IMR-90 (cell line): Measurements from ENCODE around the gene KDM3A. TPM values are rescaled to one million over a fixed set of nuclear protein-coding genes. Genes with fewer than 3 reads are reported as not detected.
A peak's percentile ranks its signal among the peaks of the same experiment; 100 is the strongest.

Source experiments
- ATAC-seq: fragments of 200-7000 bp; cut with Tn5 transposase; 2 replicates; pipeline ENCODE4 v1.9.1; 2020; ENCODE audit warnings: low read depth, mild to moderate bottlenecking, moderate library complexity
- BruUV-seq: library from RNA; stranded (reverse); fragments of 400-500 nt; replicated peaks from 2 replicates; lab custom pipeline; 2021; lab: Mats Ljungman, UMichigan
- CTCF ChIA-PET: fragments of 300-600 bp; formaldehyde crosslinking; extraction: SDS; loops from one replicate; lab custom pipeline; 2021; ENCODE audit warnings: antibody characterized with exemption; lab: Yijun Ruan, JAX
- POLR2A ChIA-PET: fragments of 300-600 bp; sonication (Branson Sonifier 250); formaldehyde crosslinking; loops from one replicate; lab custom pipeline; 2022; ENCODE audit warnings: antibody characterized with exemption; ENCODE audit not compliant: unreplicated experiment; lab: Charles Lee
- DNase-seq: peaks from one replicate; pipeline ENCODE4 v3.0.0; 2013
- H2AFZ ChIP-seq: replicated peaks from 2 replicates; pipeline ENCODE3; 2013; ENCODE audit warnings: low read length, mild to moderate bottlenecking; ENCODE audit not compliant: poor library complexity
- H2AK5ac ChIP-seq: 2 replicates; pipeline ENCODE4 v1.6.1; 2013; ENCODE audit warnings: low read depth, low read length, inconsistent platforms
- H2AK9ac ChIP-seq: replicated peaks from 2 replicates; pipeline ENCODE3; 2013; ENCODE audit warnings: mild to moderate bottlenecking, low read depth, low read length, moderate library complexity; ENCODE audit not compliant: poor library complexity
- H2BK120ac ChIP-seq: 2 replicates; pipeline ENCODE4 v1.6.1; 2013; ENCODE audit warnings: low read depth, low read length, inconsistent platforms
- H2BK15ac ChIP-seq: 3 replicates; pipeline ENCODE4 v1.6.1; 2013; ENCODE audit warnings: low read depth, low read length, inconsistent platforms
- H2BK20ac ChIP-seq: 2 replicates; pipeline ENCODE4 v1.6.1; 2013; ENCODE audit warnings: low read depth, mild to moderate bottlenecking, inconsistent platforms, low read length, moderate library complexity
- H2BK5ac ChIP-seq: 2 replicates; pipeline ENCODE4 v1.6.1; 2013; ENCODE audit warnings: mild to moderate bottlenecking, low read depth, low read length, inconsistent platforms; ENCODE audit not compliant: poor library complexity, severe bottlenecking
- H3K14ac ChIP-seq: replicated peaks from 2 replicates; pipeline ENCODE4 v1.6.1; 2013; ENCODE audit warnings: low read depth, low read length, inconsistent platforms
- H3K18ac ChIP-seq: 2 replicates; pipeline ENCODE4 v1.6.1; 2013; ENCODE audit warnings: low read depth, low read length, control low read depth
- H3K23ac ChIP-seq: 2 replicates; pipeline ENCODE4 v1.6.1; 2013; ENCODE audit warnings: low read depth, low read length, inconsistent platforms
- H3K27ac ChIP-seq: 2 replicates; pipeline ENCODE4 v1.5.1; 2013; ENCODE audit warnings: mild to moderate bottlenecking, control low read depth, low read length; ENCODE audit not compliant: insufficient read depth
- H3K27me3 ChIP-seq: 2 replicates; pipeline ENCODE4 v1.6.1; 2013; ENCODE audit warnings: low read length; ENCODE audit not compliant: control insufficient read depth, insufficient read depth
- H3K36me3 ChIP-seq: 2 replicates; pipeline ENCODE4 v1.6.1; 2013; ENCODE audit warnings: low read length, mixed read lengths; ENCODE audit not compliant: control insufficient read depth, insufficient read depth
- H3K4ac ChIP-seq: 2 replicates; pipeline ENCODE4 v1.6.1; 2013; ENCODE audit warnings: low read depth, low read length, inconsistent platforms
- H3K4me1 ChIP-seq: 2 replicates; pipeline ENCODE4 v1.6.1; 2013; ENCODE audit warnings: low read length, mixed read lengths; ENCODE audit not compliant: control insufficient read depth, insufficient read depth
- H3K4me2 ChIP-seq: 2 replicates; pipeline ENCODE4 v1.6.1; 2013; ENCODE audit warnings: low read depth, mild to moderate bottlenecking, control low read depth, low read length, moderate library complexity
- H3K4me3 ChIP-seq: 2 replicates; pipeline ENCODE4 v1.5.1; 2013; ENCODE audit warnings: low read depth, mild to moderate bottlenecking, control low read depth, low read length, moderate library complexity; ENCODE audit not compliant: insufficient read depth
- H3K56ac ChIP-seq: 2 replicates; pipeline ENCODE4 v1.6.1; 2013; ENCODE audit warnings: low read length, inconsistent platforms; ENCODE audit not compliant: insufficient read depth; ENCODE audit errors: extremely low read depth
- H3K79me1 ChIP-seq, 2 experiments: 2 replicates each; pipeline ENCODE4 v1.6.1; 2013; ENCODE audit warnings: low read length in 2 of 2, inconsistent platforms in 1 of 2, low read depth in 1 of 2
- H3K9ac ChIP-seq: 2 replicates; pipeline ENCODE4 v1.6.1; 2013; ENCODE audit warnings: low read depth, low read length, control low read depth
- H3K9me1 ChIP-seq: 2 replicates; pipeline ENCODE4 v1.6.1; 2013; ENCODE audit warnings: low read length, inconsistent platforms; ENCODE audit not compliant: insufficient read depth
- H3K9me3 ChIP-seq: 2 replicates; pipeline ENCODE4 v1.6.1; 2013; ENCODE audit warnings: low read length; ENCODE audit not compliant: control insufficient read depth, insufficient read depth
- H4K20me1 ChIP-seq: 2 replicates; pipeline ENCODE4 v1.6.1; 2013; ENCODE audit warnings: low read length, inconsistent platforms; ENCODE audit not compliant: insufficient read depth
- H4K5ac ChIP-seq: 2 replicates; pipeline ENCODE4 v1.6.1; 2013; ENCODE audit warnings: mild to moderate bottlenecking, low read depth, low read length, control low read depth
- H4K8ac ChIP-seq, 2 experiments: 2 replicates each; pipeline ENCODE4 v1.6.1; 2013; ENCODE audit warnings: low read depth in 2 of 2, low read length in 2 of 2, control low read depth in 1 of 2, inconsistent platforms in 1 of 2
- H4K91ac ChIP-seq: 2 replicates; pipeline ENCODE4 v1.6.1; 2013; ENCODE audit warnings: low read depth, low read length, inconsistent platforms; ENCODE audit not compliant: insufficient read depth
- BHLHE40 ChIP-seq: fragments of 150-350 bp; IDR thresholded peaks from 2 replicates; pipeline ENCODE4 v1.6.1; 2016; ENCODE audit warnings: mild to moderate bottlenecking, low read depth, low read length
- CEBPB ChIP-seq: IDR thresholded peaks from 2 replicates; pipeline ENCODE4 v1.6.1; 2012; ENCODE audit warnings: low read depth, low read length, improper control_type of control experiment
- CHD1 ChIP-seq: IDR thresholded peaks from 2 replicates; pipeline ENCODE4 v1.6.1; 2012; ENCODE audit warnings: low read depth, low read length, improper control_type of control experiment
- CTCF ChIP-seq: conservative IDR thresholded peaks from 2 replicates; pipeline ENCODE4 v1.5.1; 2012; ENCODE audit warnings: mild to moderate bottlenecking, low read depth, low read length, improper control_type of control experiment
- MAFK ChIP-seq: IDR thresholded peaks from 2 replicates; pipeline ENCODE4 v1.6.1; 2012; ENCODE audit warnings: low read depth, low read length, improper control_type of control experiment
- MAZ ChIP-seq: IDR thresholded peaks from 2 replicates; pipeline ENCODE4 v1.6.1; 2012; ENCODE audit warnings: low read depth, mild to moderate bottlenecking, low read length, improper control_type of control experiment, moderate library complexity, borderline replicate concordance
- MXI1 ChIP-seq: IDR thresholded peaks from 2 replicates; pipeline ENCODE4 v1.6.1; 2012; ENCODE audit warnings: low read depth, mild to moderate bottlenecking, low read length, moderate library complexity, borderline replicate concordance
- NFE2L2 ChIP-seq: fragments of 150-350 bp; IDR thresholded peaks from 2 replicates; pipeline ENCODE4 v1.6.1; 2016; ENCODE audit warnings: low read depth, mild to moderate bottlenecking, low read length
- POLR2A ChIP-seq: IDR thresholded peaks from 2 replicates; pipeline ENCODE4 v1.6.1; 2012; ENCODE audit warnings: mild to moderate bottlenecking, low read depth, low read length
- RAD21 ChIP-seq: IDR thresholded peaks from 2 replicates; pipeline ENCODE4 v1.6.1; 2012; ENCODE audit warnings: low read length, improper control_type of control experiment
- RCOR1 ChIP-seq: IDR thresholded peaks from 2 replicates; pipeline ENCODE4 v1.6.1; 2012; ENCODE audit warnings: mild to moderate bottlenecking, low read length, improper control_type of control experiment; ENCODE audit not compliant: insufficient replicate concordance
- RFX5 ChIP-seq: IDR thresholded peaks from 2 replicates; pipeline ENCODE4 v1.8.0; 2012; ENCODE audit warnings: low read depth, mild to moderate bottlenecking, low read length, moderate library complexity
- SMC3 ChIP-seq: fragments of 150-350 bp; IDR thresholded peaks from 2 replicates; pipeline ENCODE4 v1.6.1; 2016; ENCODE audit warnings: low read depth, mild to moderate bottlenecking, antibody characterized with exemption, low read length, moderate library complexity
- WGBS, 2 experiments: methylation state at CpG; one replicate each; pipeline versions ENCODE4 v1.1.5 to v1.1.7; 2013; ENCODE audit warnings: missing lambda C conversion rate in 2 of 2; ENCODE audit not compliant: insufficient read length in 1 of 2; ENCODE audit errors: extremely low coverage in 2 of 2; 5-methylcytosine and 5-hydroxymethylcytosine counted together
- dilution Hi-C: fragments of 300-500 bp; cut with HindIII; formaldehyde crosslinking; loops from one replicate; pipeline ENCODE4 v1.14.3; 2018; ENCODE audit warnings: low sequenced_read_pairs; ENCODE audit not compliant: unreplicated experiment
- in situ Hi-C: fragments of 300-500 bp; cut with MboI; formaldehyde crosslinking; loops from 3 replicates; pipeline ENCODE4 v1.14.3; 2019; ENCODE audit warnings: low sequenced_read_pairs, inconsistent platforms, mixed read lengths
- intact Hi-C: fragments of 100-400 bp; cut with micrococcal nuclease; formaldehyde crosslinking; loops from 2 replicates; pipeline ENCODE4 v1.10.0; 2022
- polyA plus RNA-seq, 3 experiments: library from polyadenylated mRNA; depleted of rRNA; stranded (reverse); fragments of >200 nt; gene quantifications; 2 replicates each; pipeline ENCODE4 v1.2.3, GENCODE V29; 2012; ENCODE audit warnings: low replicate concordance in 1 of 3
- total RNA-seq: library from RNA; depleted of rRNA; stranded (reverse); fragments of >200 nt; gene quantifications from 2 replicates; pipeline ENCODE4 v1.2.3, GENCODE V29; 2012
- TF ChIP-seq, protein P1 (sequence below): fragments of 150-350 bp; IDR thresholded peaks from 2 replicates; pipeline ENCODE4 v1.6.1; 2017; ENCODE audit warnings: mild to moderate bottlenecking, antibody characterized with exemption, low read length, low read depth
- TF ChIP-seq, protein P2 (sequence below): fragments of 150-350 bp; IDR thresholded peaks from 2 replicates; pipeline ENCODE4 v1.6.1; 2016; ENCODE audit warnings: low read depth, mild to moderate bottlenecking, low read length, moderate library complexity, borderline replicate concordance

KDM3A gene
- total and polyA plus RNA-seq, 2 of the 4 experiments (the other 2 are of a cell fraction): 24.8 to 33.3 TPM

DNA sequence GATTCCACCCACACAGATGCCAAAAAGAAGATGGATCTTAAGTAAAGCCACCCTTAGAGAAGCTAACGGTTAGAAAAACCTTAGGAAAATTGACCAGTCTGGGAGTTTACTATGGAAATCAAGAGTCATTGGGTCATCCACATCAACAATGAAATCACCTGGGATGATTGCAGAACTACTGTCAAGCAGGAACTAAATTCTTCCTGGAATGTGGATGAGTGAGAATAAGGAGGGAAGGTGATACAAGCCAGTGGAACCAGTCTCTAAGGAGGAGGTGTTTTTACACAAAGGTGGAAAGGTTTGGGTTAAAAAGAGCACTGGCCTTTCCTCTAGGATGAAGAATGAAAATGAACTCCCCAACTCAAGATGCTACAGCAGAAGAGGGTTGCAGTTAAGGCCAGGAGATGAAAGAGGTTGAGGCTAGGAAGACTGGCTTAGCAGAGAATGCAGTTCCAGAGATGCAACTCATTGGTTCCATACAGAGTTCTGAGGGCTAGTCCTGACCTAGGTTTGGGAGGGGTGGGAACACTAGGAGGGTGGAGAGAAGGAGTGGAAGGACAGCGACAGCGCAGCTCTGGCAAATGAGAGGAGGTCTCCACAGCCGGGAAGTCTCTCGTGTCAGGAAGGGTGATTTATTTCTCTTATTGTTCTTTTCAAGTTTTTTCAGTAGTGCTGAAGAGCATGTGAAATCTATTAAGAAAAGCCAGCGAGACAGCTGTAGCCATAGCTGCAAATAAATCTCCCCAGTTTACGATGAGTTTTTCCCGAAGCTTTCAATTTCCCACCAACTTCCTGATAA, 27.7 kb upstream of the KDM3A start:
- Histone ChIP-seq H3K23ac (no peak overlapping the region), H2BK20ac (no peak overlapping the region), H2BK5ac (no peak overlapping the region), H2BK120ac (no peak overlapping the region), H3K9me1 (no peaks in the 10 kb centered on the region; the same call in 1 of the 2 replicates), H3K9me3 (no peaks in the 10 kb centered on the region), H4K5ac (no peak overlapping the region), H4K20me1 (no peaks in the 10 kb centered on the region), H3K4me2 (peak overlapping the region; percentile 31; the same call in 1 of the 2 replicates), H2AFZ (no peak overlapping the region), H3K27me3 (peaks cover 6% of the 10 kb centered on the region), H3K4ac (no peak overlapping the region), H4K91ac (no peak overlapping the region), H3K27ac (no peak overlapping the region), H3K56ac (no peak overlapping the region), H3K4me3 (no peak overlapping the region), H3K36me3 (no peaks in the 10 kb centered on the region), H3K18ac (no peak overlapping the region), H3K79me1 (no peaks in the 10 kb centered on the region), H4K8ac (no peak overlapping the region), H3K9ac (no peak overlapping the region), H2BK15ac (no peak overlapping the region), H2AK9ac (no peak overlapping the region), H3K14ac (no peak overlapping the region), H2AK5ac (no peak overlapping the region), H3K4me1 (no peaks in the 10 kb centered on the region)
- in situ Hi-C loops (no loop called here), dilution Hi-C loops (no loop called here), intact Hi-C loops (no loop called here)
- DNase-seq (no peak), ATAC-seq (no peak)
- ChIA-PET CTCF (no interaction called here), POLR2A (interaction anchor here (0.7 kb wide), 1 partner anchor 41 kb away, joined by 3 read pairs; no protein-coding TSS in a partner anchor)
- WGBS, 2 experiments: no CpG with 5 or more reads among the region's 8 CpGs
- BruUV-seq: no TSS peak
- TF ChIP-seq MAFK (no peak), BHLHE40 (no peak), CHD1 (no peak), CTCF (no peak), RFX5 (no peak), RAD21 (no peak), RCOR1 (no peak), MXI1 (no peak), SMC3 (no peak), NFE2L2 (no peak), MAZ (no peak), POLR2A (no peak), CEBPB (no peak)
- TF ChIP-seq, protein P1, sequence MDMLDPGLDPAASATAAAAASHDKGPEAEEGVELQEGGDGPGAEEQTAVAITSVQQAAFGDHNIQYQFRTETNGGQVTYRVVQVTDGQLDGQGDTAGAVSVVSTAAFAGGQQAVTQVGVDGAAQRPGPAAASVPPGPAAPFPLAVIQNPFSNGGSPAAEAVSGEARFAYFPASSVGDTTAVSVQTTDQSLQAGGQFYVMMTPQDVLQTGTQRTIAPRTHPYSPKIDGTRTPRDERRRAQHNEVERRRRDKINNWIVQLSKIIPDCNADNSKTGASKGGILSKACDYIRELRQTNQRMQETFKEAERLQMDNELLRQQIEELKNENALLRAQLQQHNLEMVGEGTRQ: no peak
- TF ChIP-seq, protein P2, sequence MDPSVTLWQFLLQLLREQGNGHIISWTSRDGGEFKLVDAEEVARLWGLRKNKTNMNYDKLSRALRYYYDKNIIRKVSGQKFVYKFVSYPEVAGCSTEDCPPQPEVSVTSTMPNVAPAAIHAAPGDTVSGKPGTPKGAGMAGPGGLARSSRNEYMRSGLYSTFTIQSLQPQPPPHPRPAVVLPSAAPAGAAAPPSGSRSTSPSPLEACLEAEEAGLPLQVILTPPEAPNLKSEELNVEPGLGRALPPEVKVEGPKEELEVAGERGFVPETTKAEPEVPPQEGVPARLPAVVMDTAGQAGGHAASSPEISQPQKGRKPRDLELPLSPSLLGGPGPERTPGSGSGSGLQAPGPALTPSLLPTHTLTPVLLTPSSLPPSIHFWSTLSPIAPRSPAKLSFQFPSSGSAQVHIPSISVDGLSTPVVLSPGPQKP: no peak
